ENCODE data around the gene FXYD2. TPM values are rescaled to one million over a fixed set of nuclear protein-coding genes. Genes with fewer than 3 reads are reported as not detected.

Gene FXYD2
- total and polyA plus RNA-seq, 2 of the 13 experiments (the other 11 are each of a cell fraction or from before 2014, with no cell fraction given): 45.9 to 106 TPM

GRCh38 chr11:117859061-117859460, 34.5 kb upstream of the FXYD2 start:
- in situ Hi-C loops (cut with HindIII; ENCODE audit: extremely low pct_ligation_motif_present, low pct_unique_long_range_greater_than_20kb): no loop called here
- H3K4me3 ChIP-seq (replicated peaks in 1 of 3; ENCODE audit: insufficient read depth in 1 of 3, low read depth in 2 of 3, low read length in 3 of 3): no peak overlapping the region

More at GRCh38 chr11:117859061-117859460, 34.5 kb upstream of the FXYD2 start:
- WGBS (ENCODE audit: low lambda C conversion rate): 25% methylated on average over 5 of the region's 10 CpGs
- peaks cover 5 to 62% of the 10 kb centered on the region in 2 experiments; a peak in 4 of 5 replicates for H3K27me3 ChIP-seq (ENCODE audit: control insufficient read depth in 1 of 2, insufficient read depth in 2 of 2, low read length in 2 of 2)
- no peaks in the 10 kb centered on the region for H3K36me3 ChIP-seq (replicated peaks in 1 of 2; ENCODE audit: control insufficient read depth in 1 of 2, insufficient read depth in 2 of 2, low read length in 2 of 2)
- TF ChIP-seq NR2F6 (IDR thresholded peaks at IDR 0.05) (no peak), NR2F6 (CRISPR knock-in tag; IDR thresholded peaks at IDR 0.05) (0 out of 2 replicates have a peak, but pooled peaks have one; percentile 11), SNAPC4 (CRISPR knock-in tag; IDR thresholded peaks at IDR 0.05) (no peak)
- no peaks in the 10 kb centered on the region for H3K79me2 ChIP-seq (ENCODE audit: insufficient read depth, low read length)
- no peaks in the 10 kb centered on the region for H3K4me1 ChIP-seq (ENCODE audit: insufficient read depth, low read length)
- H3K4me2 ChIP-seq (ENCODE audit: low read depth, low read length): no peak overlapping the region
- POLR2A ChIA-PET: no interaction called here
- no peaks in the 10 kb centered on the region for H3K9me3 ChIP-seq (ENCODE audit: low read length)
- H4K20me1 ChIP-seq (ENCODE audit: insufficient read depth, low read length): no peaks in the 10 kb centered on the region
- DNase-seq (ENCODE audit: low spot score) (no peak), FAIRE-seq (no peak), ATAC-seq (peak; percentile 61; the same call in 2 of the 3 replicates)
- no peak overlapping the region for H2AFZ ChIP-seq (ENCODE audit: low read length)
- BruUV-seq (replicated peaks): no TSS peak
- no peak overlapping the region for H3K9ac ChIP-seq (ENCODE audit: insufficient read depth, low read depth, low read length)
- intact Hi-C loops (cut with micrococcal nuclease; ENCODE audit: unreplicated experiment): no loop called here
- H3K27ac ChIP-seq (ENCODE audit: extremely low read length, insufficient read depth, low read length): no peak overlapping the region
- CTCF ChIA-PET (ENCODE audit: low intra/inter-chr PET ratio, low total read pairs): no interaction called here

Measured in HepG2 (cell line).